K562 (cell line): ENCODE data around the gene SLC22A6. TPM values are rescaled to one million over a fixed set of nuclear protein-coding genes. Genes with fewer than 3 reads are reported as not detected.

Source experiments
- ATAC-seq: fragments of 200-7000 bp; cut with Tn5 transposase; 3 replicates; pipeline ENCODE4 v1.9.1; 2020; ENCODE audit warnings: moderate library complexity
- BruUV-seq: library from RNA; stranded (reverse); fragments of 400-500 nt; replicated peaks from 2 replicates; lab custom pipeline; 2021; lab: Mats Ljungman, UMichigan
- CTCF ChIA-PET: fragments of 300-600 bp; formaldehyde crosslinking; extraction: SDS; loops from one replicate; lab custom pipeline; 2021; ENCODE audit warnings: low intra/inter-chr PET ratio; lab: Yijun Ruan, JAX
- POLR2A ChIA-PET: fragments of 300-600, 350-650 bp; sonication (Branson Sonifier 250); formaldehyde crosslinking; extraction: SDS; loops from one replicate; lab custom pipeline; 2021; ENCODE audit warnings: antibody characterized with exemption, inconsistent platforms; lab: Yijun Ruan, JAX
- DNase-seq, 4 experiments: peaks; one replicate each; pipeline versions ENCODE4 v3.0.0 to v3.0.0-alpha.2; 2011 to 2018; ENCODE audit warnings: low spot score in 3 of 4, mixed read lengths in 3 of 4; ENCODE audit errors: extremely low read depth in 1 of 4
- FAIRE-seq: peaks from 2 replicates; lab custom pipeline; 2011; peaks lifted over from hg19 to GRCh38; lab: Jason Lieb, UNC
- H2AFZ ChIP-seq: 2 replicates; pipeline ENCODE4 v1.6.0; 2011; ENCODE audit warnings: low read depth, low read length, control low read depth, inconsistent platforms
- H3K27ac ChIP-seq: fragments of 200-600 bp; 3 replicates; pipeline ENCODE4 v1.8.0; 2011; ENCODE audit warnings: low read depth, mild to moderate bottlenecking, control low read depth, inconsistent platforms, low read length, moderate library complexity, mixed read lengths; ENCODE audit errors: extremely low read depth
- H3K27me3 ChIP-seq, 2 experiments: fragments of 300-600 bp in 1 of 2; 2 replicates in 1 of 2; 3 replicates in 1 of 2; pipeline versions ENCODE4 v1.6.0 to v1.8.0; 2011; ENCODE audit warnings: inconsistent platforms in 2 of 2, low read length in 2 of 2, mild to moderate bottlenecking in 1 of 2, mixed read lengths in 1 of 2, moderate library complexity in 1 of 2; ENCODE audit not compliant: control insufficient read depth in 2 of 2, insufficient read depth in 2 of 2
- H3K36me3 ChIP-seq: fragments of 300-600 bp; 3 replicates; pipeline ENCODE4 v1.8.0; 2011; ENCODE audit warnings: mild to moderate bottlenecking, low read length, inconsistent platforms; ENCODE audit not compliant: control insufficient read depth, insufficient read depth
- H3K4me1 ChIP-seq, 2 experiments: fragments of 200-600 bp in 1 of 2; replicated peaks in 1 of 2; 2 replicates in 1 of 2; 3 replicates in 1 of 2; pipeline versions ENCODE4 v1.5.1 to v1.8.0; 2011; ENCODE audit warnings: inconsistent platforms in 2 of 2, low read length in 2 of 2, mild to moderate bottlenecking in 1 of 2, mixed read lengths in 1 of 2, moderate library complexity in 1 of 2; ENCODE audit not compliant: control insufficient read depth in 2 of 2, insufficient read depth in 2 of 2
- H3K4me2 ChIP-seq: 2 replicates; pipeline ENCODE4 v1.6.1; 2011; ENCODE audit warnings: low read length, control low read depth, inconsistent platforms, mixed read lengths; ENCODE audit not compliant: insufficient read depth
- H3K4me3 ChIP-seq: fragments of 200-600 bp; sonication (generic), shearing (Covaris generic); 2 replicates; pipeline ENCODE4 v1.5.1; 2016; ENCODE audit warnings: control low read depth, inconsistent platforms
- H3K79me2 ChIP-seq: fragments of 200-600 bp; 3 replicates; pipeline ENCODE4 v1.8.0; 2011; ENCODE audit warnings: low read length, inconsistent platforms; ENCODE audit not compliant: control insufficient read depth, insufficient read depth
- H3K9ac ChIP-seq, 2 experiments: 2 replicates each; pipeline versions ENCODE4 v1.6.0 to v1.6.1; 2011; ENCODE audit warnings: low read depth in 2 of 2, low read length in 2 of 2, control low read depth in 1 of 2, inconsistent platforms in 1 of 2, mild to moderate bottlenecking in 1 of 2, mixed read lengths in 1 of 2; ENCODE audit not compliant: insufficient read depth in 1 of 2
- H3K9me1 ChIP-seq: one replicate; pipeline ENCODE4 v1.6.0; 2011; ENCODE audit warnings: inconsistent platforms, mild to moderate bottlenecking, low read length, moderate library complexity; ENCODE audit not compliant: control insufficient read depth, insufficient read depth
- H3K9me3 ChIP-seq: replicated peaks from 2 replicates; pipeline ENCODE4 v1.5.1; 2011; ENCODE audit warnings: low read depth, low read length, inconsistent platforms; ENCODE audit not compliant: control insufficient read depth, insufficient read depth
- H4K20me1 ChIP-seq: replicated peaks from 2 replicates; pipeline ENCODE4 v1.6.1; 2011; ENCODE audit warnings: low read length, inconsistent platforms, mixed read lengths; ENCODE audit not compliant: control insufficient read depth, insufficient read depth
- BCOR ChIP-seq: fragments of 450-650 bp; IDR thresholded peaks from 2 replicates; pipeline ENCODE4 v1.6.1; 2016
- FIP1L1 ChIP-seq: fragments of 200-400 bp; formaldehyde crosslinking; IDR thresholded peaks from 2 replicates; pipeline ENCODE4 v1.6.1; 2018; ENCODE audit warnings: mild to moderate bottlenecking, low read depth, low read length; ENCODE audit not compliant: poor library complexity, severe bottlenecking
- RBM25 ChIP-seq: fragments of 200-400 bp; formaldehyde crosslinking; IDR thresholded peaks from 2 replicates; pipeline ENCODE4 v1.6.1; 2018; ENCODE audit warnings: low read length, low read depth, moderate library complexity; ENCODE audit not compliant: severe bottlenecking
- WGBS: fragments of 100-300 bp; shearing (Covaris generic); methylation state at CpG from one replicate; pipeline ENCODE4 v1.1.6; 2016; ENCODE audit warnings: low coverage, mixed read lengths; ENCODE audit not compliant: insufficient coverage; ENCODE audit errors: missing lambda C conversion rate; 5-methylcytosine and 5-hydroxymethylcytosine counted together
- in situ Hi-C: fragments of 300-500 bp; cut with MboI; formaldehyde crosslinking; loops from 4 replicates; pipeline ENCODE4 v1.15.0; 2018; ENCODE audit warnings: inconsistent platforms, mixed read lengths
- intact Hi-C: fragments of 100-400 bp; cut with micrococcal nuclease; formaldehyde crosslinking; loops from 2 replicates; pipeline ENCODE4 v1.14.2; 2022
- polyA plus RNA-seq, 8 experiments: library from polyadenylated mRNA; depleted of rRNA in 4 of 8; stranded (reverse) in 5 of 8; unstranded in 3 of 8; fragments of >200 nt; fragmentation: Nextera tagmentation in 2 of 8; fragmentation: Illumina TruSeq in 1 of 8; extraction: Ambion mirVana in 2 of 8; extraction: Trizol in 1 of 8; gene quantifications; 2 replicates each; pipeline versions ENCODE4 v1.2.1 to v1.2.3, GENCODE V29; 2011 to 2014; ENCODE audit warnings: inconsistent platforms in 1 of 8, missing spikeins in 1 of 8
- total RNA-seq, 7 experiments: library from RNA; depleted of rRNA in 6 of 7; stranded (reverse); fragments of >200 nt in 6 of 7; fragmentation: Illumina TruSeq in 2 of 7; extraction: Trizol in 2 of 7; gene quantifications; 2 replicates each; pipeline versions ENCODE4 v1.2.1 to v1.2.3, GENCODE V29; 2011 to 2021; ENCODE audit warnings: low replicate concordance in 1 of 7
- TF ChIP-seq, protein P1 (sequence below): sonication (generic); formaldehyde crosslinking; IDR thresholded peaks from 2 replicates; pipeline ENCODE4 v1.8.0; 2022; ENCODE audit warnings: mild to moderate bottlenecking, low read depth, missing genetic modification reagents

SLC22A6 gene
- total and polyA plus RNA-seq, 9 of the 15 experiments (the other 6 are each of a cell fraction or from before 2014, with no cell fraction given) = not detected

DNA sequence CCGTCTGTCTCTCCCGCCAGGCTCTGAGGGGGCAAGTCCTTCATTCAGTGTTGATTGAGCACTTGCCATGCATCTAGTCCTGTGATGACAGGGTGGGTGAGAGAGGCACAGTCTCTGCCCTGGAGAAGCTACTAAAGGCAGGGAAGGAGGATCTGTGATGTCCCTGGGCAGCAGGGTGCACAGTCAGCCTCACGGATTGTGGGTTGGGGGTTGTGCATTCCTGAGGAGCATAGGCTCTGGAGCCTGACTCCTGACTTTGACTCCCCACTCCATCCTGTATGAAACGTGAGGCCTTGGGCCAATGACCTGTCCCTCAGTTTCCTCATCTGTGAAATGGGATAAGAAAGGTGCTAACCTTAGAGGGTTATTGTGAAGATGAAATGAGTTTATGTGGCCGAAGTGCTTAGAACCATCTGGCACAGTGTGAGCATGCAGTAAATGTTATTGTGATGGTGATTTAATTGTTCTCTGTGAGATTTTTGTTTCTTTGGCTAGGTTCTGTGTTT lies 26.2 kb upstream of the SLC22A6 start:
- BruUV-seq = no TSS peak
- peaks cover 3% of the 10 kb centered on the region for H3K9me1 ChIP-seq
- TF ChIP-seq RBM25 = peak; percentile 20
- TF ChIP-seq FIP1L1 = no peak
- 0 out of 2 replicates have a peak, but pooled peaks have one; percentile 29 for TF ChIP-seq BCOR
- TF ChIP-seq, protein P1, sequence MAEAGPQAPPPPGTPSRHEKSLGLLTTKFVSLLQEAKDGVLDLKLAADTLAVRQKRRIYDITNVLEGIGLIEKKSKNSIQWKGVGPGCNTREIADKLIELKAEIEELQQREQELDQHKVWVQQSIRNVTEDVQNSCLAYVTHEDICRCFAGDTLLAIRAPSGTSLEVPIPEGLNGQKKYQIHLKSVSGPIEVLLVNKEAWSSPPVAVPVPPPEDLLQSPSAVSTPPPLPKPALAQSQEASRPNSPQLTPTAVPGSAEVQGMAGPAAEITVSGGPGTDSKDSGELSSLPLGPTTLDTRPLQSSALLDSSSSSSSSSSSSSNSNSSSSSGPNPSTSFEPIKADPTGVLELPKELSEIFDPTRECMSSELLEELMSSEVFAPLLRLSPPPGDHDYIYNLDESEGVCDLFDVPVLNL = no peak
- in situ Hi-C loops = loop anchor here (25.0 kb wide), 1 partner anchor 624 kb away; no protein-coding TSS in a partner anchor
- WGBS = 0% methylated on average over 5 of the region's 5 CpGs
- peaks cover 0 to 3% of the 10 kb centered on the region in 2 experiments; a peak in 1 of 5 replicates for H3K4me1 ChIP-seq
- DNase-seq (no peak), ATAC-seq (no peak), FAIRE-seq (no peak)
- no peak overlapping the region for H3K4me3 ChIP-seq
- H4K20me1 ChIP-seq = peaks cover 17% of the 10 kb centered on the region; the same call in 1 of the 2 replicates
- H3K9ac ChIP-seq = no peak overlapping the region
- no peaks in the 10 kb centered on the region for H3K36me3 ChIP-seq
- CTCF ChIA-PET = no interaction called here
- no peak overlapping the region for H3K27ac ChIP-seq
- intact Hi-C loops = no loop called here
- H3K79me2 ChIP-seq = no peaks in the 10 kb centered on the region
- H3K9me3 ChIP-seq = no peaks in the 10 kb centered on the region
- peaks cover 26 to 57% of the 10 kb centered on the region in 2 experiments for H3K27me3 ChIP-seq
- H3K4me2 ChIP-seq = no peak overlapping the region
- POLR2A ChIA-PET = interaction anchor here (0.6 to 1.4 kb wide), 2 partner anchors 107 to 170 kb away, joined by 3 to 4 read pairs; no protein-coding TSS in a partner anchor
- no peak overlapping the region for H2AFZ ChIP-seq
